AG04449 (cell line): Measurements from ENCODE around the gene GULP1.

ENCODE experiments used
- CTCF ChIA-PET: fragments of 350-600 bp; formaldehyde crosslinking; extraction: SDS; loops from one replicate; lab custom pipeline; 2021; ENCODE audit warnings: antibody characterized with exemption; lab: Yijun Ruan, JAX
- POLR2A ChIA-PET: fragments of 400-600, 350-600 bp; formaldehyde crosslinking; extraction: SDS; loops from one replicate; lab custom pipeline; 2020; ENCODE audit warnings: antibody characterized with exemption, inconsistent platforms; lab: Yijun Ruan, JAX
- DNase-seq: peaks from one replicate; pipeline ENCODE4 v3.0.0-alpha.2; 2010; ENCODE audit warnings: low read depth, low spot score
- H3K4me3 ChIP-seq: 2 replicates; pipeline ENCODE4 v1.5.1; 2011; ENCODE audit warnings: low read depth, mild to moderate bottlenecking, control low read depth, low read length
- CTCF ChIP-seq: IDR thresholded peaks from one replicate; pipeline ENCODE4 v1.5.1; 2011; ENCODE audit warnings: mild to moderate bottlenecking, moderate library complexity, low read length, control low read depth, inconsistent platforms; ENCODE audit not compliant: insufficient read depth; ENCODE audit errors: missing control alignments

GULP1 gene

GRCh38 chr2:188345020-188345419 lies 53.3 kb downstream of the GULP1 start:
- no peak overlapping the region for H3K4me3 ChIP-seq
- ChIA-PET CTCF (interaction anchor here (0.7 to 0.9 kb wide), 2 partner anchors 25 to 53 kb away, joined by 3 read pairs; partner anchors contain the start of gene GULP1), POLR2A (interaction anchor here (0.7 kb wide), 1 partner anchor 34 kb away, joined by 5 read pairs; no protein-coding TSS in a partner anchor)
- TF ChIP-seq CTCF = no peak
- DNase-seq = no peak

GRCh38 chr2:188345426-188345825 lies 53.8 kb downstream of the GULP1 start:
- POLR2A ChIA-PET = interaction anchor here (0.7 kb wide), 1 partner anchor 33 kb away, joined by 5 read pairs; no protein-coding TSS in a partner anchor
- H3K4me3 ChIP-seq = no peak overlapping the region

GRCh38 chr2:188345831-188346458 lies 54.3 kb downstream of the GULP1 start:
- no peak for TF ChIP-seq CTCF
- DNase-seq = no peak
- no peak overlapping the region for H3K4me3 ChIP-seq
- ChIA-PET POLR2A (interaction anchor here (0.7 kb wide), 1 partner anchor 33 kb away, joined by 5 read pairs; no protein-coding TSS in a partner anchor), CTCF (interaction anchor here (0.7 to 0.9 kb wide), 2 partner anchors 24 to 54 kb away, joined by 3 read pairs; partner anchors contain the start of gene GULP1)

More at GRCh38 chr2:188345426-188345825, 53.8 kb downstream of the GULP1 start:
- TF ChIP-seq CTCF = no peak
- CTCF ChIA-PET = interaction anchor here (0.7 to 0.9 kb wide), 2 partner anchors 25 to 54 kb away, joined by 3 read pairs; partner anchors contain the start of gene GULP1
- DNase-seq = no peak

GRCh38 chr2:188349019-188349418 lies 57.3 kb downstream of the GULP1 start:
- POLR2A ChIA-PET = no interaction called here

GRCh38 chr2:188353282-188353681 lies 61.6 kb downstream of the GULP1 start:
- H3K4me3 ChIP-seq = no peak overlapping the region
- POLR2A ChIA-PET = no interaction called here
- no peak for TF ChIP-seq CTCF
- CTCF ChIA-PET = interaction anchor here (1.1 kb wide), 1 partner anchor 16 kb away, joined by 3 read pairs; no protein-coding TSS in a partner anchor
- DNase-seq = no peak

More at GRCh38 chr2:188349019-188349418, 57.3 kb downstream of the GULP1 start:
- DNase-seq = no peak
- TF ChIP-seq CTCF = no peak
- H3K4me3 ChIP-seq = no peak overlapping the region
- CTCF ChIA-PET = no interaction called here
